GM12892 (cell line): Measurements from ENCODE around the gene CAPG.

Source experiments
- DNase-seq: peaks from one replicate; pipeline ENCODE4 v3.0.0; 2011; ENCODE audit not compliant: insufficient read length
- FAIRE-seq: peaks from 2 replicates; lab custom pipeline; 2011; peaks lifted over from hg19 to GRCh38; lab: Jason Lieb, UNC
- POLR2A ChIP-seq: IDR thresholded peaks from 2 replicates; pipeline ENCODE4 v1.6.1; 2011; ENCODE audit warnings: low read depth, low read length, control low read depth
- POLR2AphosphoS5 ChIP-seq: IDR thresholded peaks from 2 replicates; pipeline ENCODE4 v1.6.1; 2011; ENCODE audit warnings: low read depth, low read length, control low read depth
- TAF1 ChIP-seq: IDR thresholded peaks from 2 replicates; pipeline ENCODE4 v1.6.1; 2011; ENCODE audit warnings: low read depth, mild to moderate bottlenecking, control low read depth, low read length, borderline replicate concordance

CAPG gene

DNA sequence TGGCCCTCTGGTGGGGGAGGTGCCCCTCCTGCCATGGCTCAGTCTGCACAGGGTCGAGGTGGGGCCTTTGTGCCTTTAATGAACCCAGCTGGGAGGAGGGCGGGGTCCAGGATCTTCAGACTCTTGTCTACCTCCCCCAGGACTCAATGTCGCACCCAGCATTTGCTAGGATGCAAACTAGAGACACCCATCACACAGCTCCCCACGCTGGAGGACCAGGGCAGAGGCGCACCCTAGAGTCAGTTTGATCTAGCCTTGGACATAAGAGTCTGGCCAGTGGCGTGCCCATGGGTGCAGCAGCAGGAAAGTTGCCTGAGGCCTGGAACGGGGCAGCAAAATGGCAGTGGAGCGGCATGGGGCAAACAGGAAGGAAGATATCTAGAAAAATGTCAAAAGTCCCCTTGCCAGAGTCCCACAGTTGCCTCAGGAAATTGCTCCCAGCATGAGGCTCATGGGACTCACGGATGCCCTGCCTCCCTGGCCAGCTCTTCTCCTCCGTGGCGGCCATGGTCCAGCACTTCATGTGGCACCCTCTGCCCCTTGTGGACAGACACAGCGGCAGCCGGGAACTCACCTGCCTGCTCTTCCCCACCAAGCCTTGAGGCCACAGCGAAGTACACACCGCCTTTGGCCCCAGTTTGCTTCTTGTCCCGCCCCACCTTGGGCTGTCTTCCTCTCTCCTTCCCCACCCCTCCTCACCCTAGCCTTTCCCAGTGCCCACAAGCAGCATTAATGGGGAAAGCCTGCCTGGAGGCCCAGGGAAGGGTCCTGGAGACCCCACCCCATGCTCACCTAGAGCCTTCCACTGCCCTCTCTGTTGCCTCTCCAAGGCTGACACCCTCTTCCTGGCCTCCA lies 26.0 kb upstream of the CAPG start:
- no peak for DNase-seq
- TF ChIP-seq POLR2AphosphoS5 (no peak), POLR2A (no peak), TAF1 (no peak)
- FAIRE-seq = no peak

DNA sequence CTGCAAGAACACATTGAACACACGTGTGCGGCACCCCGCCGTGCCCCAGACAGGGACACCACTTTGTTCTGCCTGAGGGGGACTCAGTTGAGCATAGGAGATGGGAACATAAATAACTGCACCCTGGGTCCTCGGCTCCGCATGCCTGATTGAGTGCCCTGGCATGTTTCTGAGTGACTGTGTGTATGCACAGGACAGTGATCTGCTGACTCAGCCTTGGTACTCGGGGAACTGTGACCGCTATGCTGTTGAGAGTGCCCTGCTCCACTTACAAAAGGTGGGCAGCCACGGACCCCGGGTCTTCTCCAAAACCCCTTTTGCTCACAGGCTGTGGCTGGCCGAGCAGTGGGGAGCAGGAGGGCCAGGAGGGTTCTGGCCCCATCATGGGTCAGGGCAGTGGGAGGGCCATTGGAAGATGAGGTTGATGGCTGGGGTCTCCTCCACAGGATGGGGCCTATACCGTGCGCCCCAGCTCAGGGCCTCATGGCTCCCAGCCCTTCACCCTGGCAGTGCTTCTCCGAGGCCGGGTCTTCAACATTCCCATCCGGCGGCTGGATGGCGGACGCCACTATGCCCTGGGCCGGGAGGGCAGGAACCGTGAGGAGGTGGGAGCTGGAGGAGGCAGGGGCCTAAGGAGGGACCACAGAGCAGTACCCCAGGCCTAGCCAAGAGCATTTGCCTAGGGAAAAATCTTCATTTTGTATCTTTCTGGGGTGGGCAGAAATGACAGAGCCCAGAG lies 25.2 kb upstream of the CAPG start:
- FAIRE-seq = no peak
- no peak for TF ChIP-seq POLR2A
- TF ChIP-seq TAF1 = no peak
- no peak for TF ChIP-seq POLR2AphosphoS5

DNA sequence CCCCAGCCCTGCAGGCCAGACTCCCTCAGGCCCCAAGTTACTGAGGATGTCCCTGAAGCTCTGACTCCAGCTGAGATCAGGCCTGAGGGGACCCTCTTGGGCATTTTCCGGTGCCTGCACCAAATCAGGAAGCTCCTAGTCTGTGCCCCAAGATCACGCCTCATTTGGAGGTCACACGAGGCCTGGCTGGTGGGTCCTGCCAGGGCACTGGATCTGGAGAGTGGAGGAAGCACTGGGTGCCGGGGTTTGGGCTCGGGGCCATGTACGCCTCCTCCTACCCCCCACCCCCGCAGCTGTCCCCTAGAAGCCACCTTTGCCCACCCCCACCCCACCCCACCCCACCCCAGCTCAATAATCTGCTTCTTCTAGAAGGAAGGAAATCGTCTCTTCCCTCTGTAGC lies 24.5 kb upstream of the CAPG start:
- TF ChIP-seq POLR2A (no peak), POLR2AphosphoS5 (no peak), TAF1 (no peak)
- DNase-seq = no peak
- no peak for FAIRE-seq

More for the DNA sequence above, 25.2 kb upstream of the CAPG start:
- no peak for DNase-seq

DNA sequence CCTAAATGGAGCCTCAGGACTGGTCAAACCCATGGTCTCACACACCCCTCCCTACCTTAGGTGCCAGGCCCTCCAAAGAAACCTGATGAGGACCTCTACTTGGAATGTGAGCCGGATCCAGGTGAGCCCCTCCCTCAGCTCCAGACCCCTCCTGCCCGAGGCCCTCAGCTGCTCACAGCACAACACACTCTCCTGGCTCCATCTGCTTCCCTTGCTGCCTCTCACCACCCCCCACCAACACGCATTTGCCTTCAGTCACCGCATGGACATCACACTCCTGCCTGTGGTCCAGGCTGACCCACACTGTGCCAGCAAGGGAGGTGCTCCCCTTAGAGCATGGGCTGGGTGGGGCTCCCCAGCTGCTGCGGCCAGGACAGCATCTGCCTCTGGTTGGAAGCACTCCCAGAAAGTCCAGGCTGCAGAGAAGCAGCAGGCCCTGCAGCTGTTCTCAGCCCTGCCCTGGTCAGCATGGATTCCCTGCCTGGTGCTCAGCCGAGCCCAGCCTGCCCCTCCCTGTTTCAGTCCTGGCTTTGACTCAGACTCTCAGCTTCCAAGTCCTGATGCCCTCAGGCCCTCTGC lies 23.4 kb upstream of the CAPG start:
- DNase-seq (no peak), FAIRE-seq (no peak)
- TF ChIP-seq POLR2AphosphoS5 (no peak), POLR2A (no peak), TAF1 (no peak)

DNA sequence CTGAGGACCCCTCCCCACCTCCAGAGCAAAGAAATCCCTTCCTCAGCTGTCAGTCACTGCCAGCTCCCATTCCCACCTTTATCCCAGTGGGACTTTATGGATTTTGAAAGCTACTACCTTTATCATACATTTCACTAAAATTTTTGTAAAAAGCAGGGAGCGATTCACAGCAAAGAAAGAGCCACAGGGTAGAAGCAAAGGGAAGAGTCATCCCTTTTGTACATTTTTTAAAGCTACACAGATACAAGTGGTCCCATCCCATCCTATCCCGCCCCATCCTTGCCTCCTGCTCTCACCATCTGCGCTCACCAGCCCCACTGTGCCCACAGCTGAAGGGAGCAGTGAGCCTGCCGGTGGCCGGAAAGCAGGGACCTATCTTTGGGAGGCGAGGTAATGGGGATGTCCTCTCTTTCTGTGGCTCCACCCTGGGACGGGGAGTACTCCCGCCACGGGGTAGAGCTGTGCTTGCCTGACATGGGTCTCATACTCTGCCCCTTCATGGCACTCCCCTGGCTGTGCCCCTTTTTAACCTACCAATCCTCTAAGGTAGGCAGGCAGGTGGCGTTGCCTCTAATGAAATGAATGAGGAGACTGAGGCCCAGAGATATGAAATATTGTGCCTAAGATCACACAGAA lies 21.5 kb upstream of the CAPG start:
- TF ChIP-seq POLR2A = no peak
- no peak for TF ChIP-seq POLR2AphosphoS5
- no peak for TF ChIP-seq TAF1
- no peak for DNase-seq
- FAIRE-seq = no peak

DNA sequence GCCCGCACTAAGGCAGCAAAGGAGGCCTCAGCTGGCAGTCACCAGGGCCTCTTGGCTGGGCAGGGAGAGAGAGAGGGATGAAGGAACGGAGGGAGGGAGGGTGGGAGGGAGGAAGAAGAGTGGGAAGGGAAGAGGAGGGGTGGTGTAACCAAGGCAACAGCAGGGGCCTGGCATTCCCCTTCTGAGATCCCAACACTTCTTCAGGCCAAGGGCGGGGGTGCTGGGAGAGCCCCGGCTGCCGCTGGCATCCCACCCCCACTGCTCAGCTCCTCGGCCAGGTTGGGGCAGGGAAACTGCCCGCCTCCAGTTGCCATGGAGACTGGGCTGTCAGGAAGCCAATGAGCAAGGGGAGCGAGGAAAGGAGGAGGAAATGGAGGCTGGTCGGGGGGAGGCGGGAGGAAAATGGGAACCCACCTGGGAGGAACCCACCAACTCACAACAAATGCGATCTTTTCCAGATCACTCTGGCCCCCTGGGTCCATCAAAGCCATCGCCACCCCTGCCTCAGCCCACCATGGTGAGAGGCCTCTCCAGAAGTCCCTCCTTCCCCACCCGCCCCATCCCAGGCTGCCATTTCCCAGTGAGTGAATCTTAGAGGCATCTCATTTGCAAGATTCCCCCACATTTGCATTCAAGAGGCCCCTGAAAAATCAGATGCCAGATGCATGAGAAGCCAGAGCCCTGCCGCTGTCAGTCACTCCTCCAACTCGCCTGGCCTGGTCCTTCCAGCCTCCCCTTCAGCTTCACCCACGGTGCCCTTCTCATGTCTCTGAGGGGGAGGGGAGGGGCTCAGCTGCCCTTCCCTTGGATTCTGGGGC lies 20.8 kb upstream of the CAPG start:
- TF ChIP-seq POLR2AphosphoS5 (no peak), TAF1 (no peak), POLR2A (no peak)
- FAIRE-seq (no peak), DNase-seq (no peak)

DNA sequence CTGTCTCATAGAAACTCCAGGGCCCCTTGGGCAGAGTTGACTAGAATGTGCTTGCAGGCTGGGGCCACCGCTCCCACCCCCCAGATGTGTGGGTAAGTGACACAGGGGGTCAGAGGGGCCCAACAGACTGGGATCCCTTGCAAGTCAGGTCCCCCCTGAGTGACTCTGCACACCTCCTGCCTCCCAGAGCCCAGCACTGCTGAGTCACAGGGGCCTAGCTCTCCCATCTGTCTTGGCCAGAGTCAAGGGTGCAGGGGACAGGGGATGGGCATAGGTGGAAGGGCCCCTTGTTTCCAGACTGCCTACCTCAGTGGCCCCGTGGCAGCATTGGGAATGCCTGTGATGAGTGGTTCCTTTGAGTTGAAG lies 19.7 kb upstream of the CAPG start:
- DNase-seq (no peak), FAIRE-seq (no peak)
- TF ChIP-seq POLR2AphosphoS5 (no peak), TAF1 (no peak), POLR2A (no peak)

DNA sequence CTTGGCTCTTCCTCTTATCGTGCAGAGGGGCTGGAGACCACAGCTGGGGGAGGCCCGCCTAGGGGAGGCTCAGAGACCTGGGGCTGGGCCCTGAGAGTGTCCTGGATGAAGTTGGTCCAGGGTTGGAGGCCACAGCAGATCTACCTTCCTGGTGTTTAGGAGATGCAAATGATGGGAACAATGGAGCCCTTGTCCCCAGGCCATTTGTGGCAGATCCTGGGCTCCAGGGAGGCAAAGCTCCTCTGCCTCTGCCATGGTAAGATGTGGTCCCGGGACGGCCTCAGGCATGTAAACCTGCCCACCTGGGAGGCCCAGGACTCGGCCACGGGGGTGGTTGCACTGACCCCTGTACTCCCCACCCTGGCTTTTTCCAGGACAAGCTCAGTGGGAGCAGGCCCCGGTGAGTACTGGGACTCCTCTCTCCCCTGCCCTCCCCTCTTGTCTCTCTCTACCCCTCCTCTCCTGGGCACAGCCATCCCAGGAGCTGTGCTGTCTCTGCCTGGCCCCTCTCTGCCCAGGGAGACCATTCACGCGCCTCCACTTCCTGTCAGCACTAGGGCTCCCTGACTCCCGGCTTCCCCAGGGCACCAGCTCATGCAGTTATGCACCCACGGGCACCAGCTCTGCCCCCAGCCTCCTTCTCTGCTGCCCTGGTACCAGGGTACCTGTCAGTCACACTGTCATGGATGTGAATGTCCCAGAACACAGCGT lies 19.2 kb upstream of the CAPG start:
- DNase-seq (no peak), FAIRE-seq (no peak)
- no peak for TF ChIP-seq POLR2A
- no peak for TF ChIP-seq POLR2AphosphoS5
- no peak for TF ChIP-seq TAF1

DNA sequence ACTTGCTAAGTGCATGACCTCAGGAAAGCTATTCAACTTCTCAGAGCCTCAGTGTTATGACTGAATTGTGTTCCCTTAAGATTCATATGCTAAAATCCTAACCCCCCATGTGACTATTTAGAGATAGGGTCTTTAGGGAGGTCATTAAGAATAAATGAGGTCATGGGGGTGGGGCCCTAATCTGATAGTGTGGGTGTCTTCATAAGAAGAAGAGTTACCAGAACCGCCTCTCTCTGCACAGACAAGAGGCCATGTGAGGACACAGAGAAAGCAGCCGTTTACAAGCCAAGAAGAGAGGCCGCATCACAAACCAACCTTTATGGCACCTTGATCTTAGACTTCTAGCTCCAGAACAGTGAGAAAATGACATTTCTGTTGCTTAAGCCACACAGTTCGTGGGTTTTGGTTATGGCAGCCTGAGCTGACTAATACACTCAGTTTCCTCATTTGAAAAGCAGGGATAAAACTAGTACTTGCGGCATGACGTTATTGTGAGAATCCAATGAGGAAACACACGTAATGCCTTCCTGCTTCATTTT lies 18.2 kb upstream of the CAPG start:
- TF ChIP-seq TAF1 (no peak), POLR2AphosphoS5 (no peak), POLR2A (no peak)
- DNase-seq (no peak), FAIRE-seq (no peak)

DNA sequence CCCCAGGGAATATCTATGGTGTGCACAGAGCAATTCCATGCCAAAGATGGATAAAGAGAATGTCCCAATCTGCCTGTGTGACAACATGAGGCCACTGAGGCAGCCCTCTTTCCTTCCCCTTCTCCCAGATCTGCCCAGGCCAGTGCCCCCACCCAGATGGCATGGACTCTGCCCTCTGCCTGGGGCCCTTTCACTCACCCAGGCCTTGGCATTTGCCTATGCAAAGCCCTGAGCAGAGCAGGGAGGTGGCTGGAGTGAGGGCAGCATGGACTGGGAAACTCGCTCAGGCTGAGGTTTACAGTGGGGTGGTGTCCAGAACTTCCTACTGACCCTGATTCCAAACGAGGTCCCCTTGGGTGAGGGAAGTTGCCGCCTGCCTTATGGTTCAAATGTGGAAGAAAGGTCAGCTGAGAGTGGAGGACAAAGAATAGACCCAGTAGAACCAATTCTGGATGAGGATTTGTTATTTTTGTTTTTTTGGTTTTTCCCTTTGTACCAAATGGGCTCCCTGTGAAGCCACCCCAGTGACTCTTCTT lies 17.2 kb upstream of the CAPG start:
- FAIRE-seq (no peak), DNase-seq (no peak)
- no peak for TF ChIP-seq POLR2A
- no peak for TF ChIP-seq POLR2AphosphoS5

DNA sequence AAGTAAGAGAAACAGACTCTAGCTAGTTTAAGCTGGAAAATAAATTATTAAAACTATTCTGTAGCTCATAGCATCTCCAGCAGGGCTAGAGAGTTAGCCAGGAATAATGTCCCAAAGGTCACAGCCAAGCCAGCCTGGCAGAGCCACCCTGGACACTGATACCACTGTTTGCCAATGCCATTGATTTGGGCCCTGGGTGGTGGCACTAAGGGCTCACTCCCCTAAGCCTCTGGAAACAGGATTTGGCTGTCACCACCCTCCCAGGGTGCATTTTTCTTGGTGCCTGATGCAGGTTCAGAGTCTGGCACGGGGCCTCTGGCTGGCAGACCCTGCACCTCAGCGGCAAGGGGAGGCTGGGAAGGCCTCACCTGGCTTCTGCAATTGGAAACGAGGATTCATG lies 15.4 kb upstream of the CAPG start:
- DNase-seq (no peak), FAIRE-seq (no peak)
- TF ChIP-seq POLR2AphosphoS5 (no peak), POLR2A (no peak), TAF1 (no peak)
